Skeletal muscle satellite cell (primary cell): Measurements from ENCODE around the gene EEIG2.

Experiments used
- H3K27me3 ChIP-seq: 2 replicates; pipeline ENCODE4 v1.7.0; 2013; ENCODE audit warnings: low read length; ENCODE audit not compliant: control insufficient read depth, insufficient read depth
- H3K36me3 ChIP-seq: 2 replicates; pipeline ENCODE4 v1.7.0; 2013; ENCODE audit warnings: mild to moderate bottlenecking, control low read depth, low read length; ENCODE audit not compliant: insufficient read depth
- H3K4me1 ChIP-seq: 2 replicates; pipeline ENCODE4 v1.7.0; 2013; ENCODE audit warnings: low read length; ENCODE audit not compliant: control insufficient read depth, insufficient read depth
- H3K4me2 ChIP-seq: 2 replicates; pipeline ENCODE4 v1.7.0; 2013; ENCODE audit warnings: mild to moderate bottlenecking, low read length
- H3K4me3 ChIP-seq: 2 replicates; pipeline ENCODE4 v1.7.0; 2013; ENCODE audit warnings: low read length
- H3K9ac ChIP-seq: 2 replicates; pipeline ENCODE4 v1.7.0; 2013; ENCODE audit warnings: mild to moderate bottlenecking, low read depth, low read length, moderate library complexity
- H3K9me3 ChIP-seq: replicated peaks from 2 replicates; pipeline ENCODE4 v1.7.0; 2013; ENCODE audit warnings: mild to moderate bottlenecking, control low read depth, low read length

EEIG2 gene

DNA sequence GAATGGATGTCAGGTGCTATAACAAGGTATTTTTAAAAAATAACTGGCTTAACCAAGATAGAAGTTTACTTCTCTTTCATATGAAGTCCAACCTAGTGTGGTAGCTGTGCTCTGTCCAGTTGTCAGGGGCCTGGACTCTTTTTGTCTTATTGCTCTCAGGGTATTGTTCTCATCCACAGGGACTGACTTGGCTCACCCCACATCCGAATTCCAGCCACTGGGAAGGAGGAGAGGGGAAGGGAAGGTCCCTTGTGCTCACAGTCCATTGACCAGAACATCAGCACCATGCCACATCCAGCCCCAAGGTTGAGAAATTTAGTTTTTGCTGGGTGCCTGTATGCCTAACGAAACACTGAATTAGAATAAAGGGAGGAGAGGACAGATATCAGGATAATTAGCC lies 8.7 kb downstream of the EEIG2 start:
- Histone ChIP-seq H3K36me3 (no peaks in the 10 kb centered on the region), H3K4me3 (no peak overlapping the region), H3K9ac (no peak overlapping the region), H3K9me3 (no peaks in the 10 kb centered on the region), H3K4me2 (no peak overlapping the region), H3K27me3 (no peaks in the 10 kb centered on the region), H3K4me1 (no peaks in the 10 kb centered on the region)

DNA sequence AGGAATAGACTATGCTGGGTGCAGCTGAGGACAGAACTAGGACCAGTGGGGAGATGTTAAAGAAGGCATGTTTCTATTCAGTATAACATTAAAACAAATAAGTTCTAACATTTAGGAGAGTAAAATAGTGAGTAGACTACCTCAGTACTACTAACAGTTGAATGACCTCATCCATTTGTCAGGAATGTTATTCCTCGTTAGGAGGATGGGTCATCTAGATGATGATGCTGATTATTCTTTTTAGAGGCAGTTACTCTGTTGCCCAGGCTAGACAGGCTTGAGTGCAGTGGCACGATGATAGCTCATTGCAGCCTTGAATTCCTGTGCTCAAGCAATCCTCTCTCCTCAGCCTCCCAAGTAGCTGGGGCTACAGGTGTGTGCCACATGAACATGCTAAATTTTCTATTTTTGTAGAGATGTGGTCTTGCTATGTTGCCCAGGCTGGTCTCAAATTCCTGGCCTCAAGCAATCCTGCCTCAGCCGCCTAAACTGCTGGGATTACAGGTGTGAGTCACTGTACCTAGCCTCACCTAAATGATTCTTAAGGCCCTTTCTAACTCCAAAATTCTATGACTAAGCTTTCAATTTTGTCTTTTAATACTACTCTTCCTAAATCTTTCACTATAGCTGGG lies 9.3 kb downstream of the EEIG2 start:
- no peaks in the 10 kb centered on the region for H3K9me3 ChIP-seq
- no peaks in the 10 kb centered on the region for H3K4me1 ChIP-seq
- no peak overlapping the region for H3K4me3 ChIP-seq
- H3K36me3 ChIP-seq, result no peaks in the 10 kb centered on the region
- H3K4me2 ChIP-seq, result no peak overlapping the region
- H3K27me3 ChIP-seq, result no peaks in the 10 kb centered on the region
- H3K9ac ChIP-seq, result no peak overlapping the region

DNA sequence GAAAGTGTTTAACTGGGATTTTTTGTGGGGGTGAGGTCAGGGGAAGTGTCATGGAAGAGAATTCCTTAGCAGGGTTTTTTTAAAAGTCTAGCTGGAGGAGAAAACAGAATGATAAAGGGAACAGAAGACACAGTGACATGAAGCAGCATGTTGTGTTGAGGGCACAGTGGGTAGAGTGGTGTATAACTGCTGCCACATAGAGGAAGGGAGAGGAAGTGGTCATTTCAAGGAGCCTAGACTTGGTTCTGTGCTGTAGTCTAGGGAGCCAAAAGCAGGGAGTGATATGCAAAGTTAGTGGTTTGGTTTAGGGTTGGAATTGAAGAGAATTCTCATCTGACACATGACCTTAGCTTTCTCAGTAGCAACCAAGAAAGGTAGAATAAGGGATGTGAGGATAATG lies 10.2 kb downstream of the EEIG2 start:
- Histone ChIP-seq H3K36me3 (no peaks in the 10 kb centered on the region), H3K9me3 (no peaks in the 10 kb centered on the region), H3K9ac (no peak overlapping the region), H3K4me2 (no peak overlapping the region), H3K4me1 (peaks cover under 1% of the 10 kb centered on the region), H3K27me3 (no peaks in the 10 kb centered on the region), H3K4me3 (no peak overlapping the region)

DNA sequence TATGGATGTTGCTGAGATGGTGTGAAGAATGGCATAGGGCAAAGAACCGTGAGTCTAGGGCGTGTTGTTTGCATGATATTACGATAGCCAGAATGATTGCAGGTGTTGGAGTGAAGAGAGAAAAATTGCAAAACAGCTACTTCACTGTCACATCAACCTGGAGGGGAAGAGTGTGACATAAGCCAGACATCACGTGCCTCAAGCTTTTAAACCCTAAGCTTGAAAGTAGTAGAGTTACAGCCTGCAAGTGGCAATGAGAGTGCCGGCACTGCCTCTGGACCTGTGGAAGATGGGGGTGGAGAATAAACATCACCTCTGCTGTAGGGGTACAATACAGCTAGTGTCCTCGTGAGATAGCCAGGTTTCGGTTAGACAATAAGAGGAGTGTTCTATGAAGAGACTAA lies 11.1 kb downstream of the EEIG2 start:
- Histone ChIP-seq H3K4me1 (peaks cover 6% of the 10 kb centered on the region), H3K9ac (no peak overlapping the region)

DNA sequence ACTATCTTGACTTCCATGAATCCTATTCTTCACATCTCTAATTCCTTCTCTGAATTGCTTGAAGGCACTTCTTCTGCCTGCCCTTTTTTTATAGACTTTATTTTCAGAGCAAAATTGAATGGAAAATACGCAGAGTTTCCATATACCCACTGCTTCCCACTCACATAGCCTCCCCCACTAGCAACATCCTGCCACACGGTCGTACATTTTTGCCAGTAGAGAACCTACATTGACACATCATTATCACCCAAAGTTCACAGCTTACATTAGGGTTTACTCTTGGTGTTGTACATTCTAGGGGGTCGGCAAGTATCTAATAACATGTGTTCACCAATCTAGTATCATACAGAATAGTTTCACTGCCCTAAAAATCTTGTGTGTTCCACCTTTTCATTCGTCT lies 12.3 kb downstream of the EEIG2 start:
- peaks cover 6% of the 10 kb centered on the region for H3K4me1 ChIP-seq
- H3K9ac ChIP-seq, result no peak overlapping the region
- no peaks in the 10 kb centered on the region for H3K36me3 ChIP-seq

More for the DNA sequence above, 11.1 kb downstream of the EEIG2 start:
- Histone ChIP-seq H3K9me3 (no peaks in the 10 kb centered on the region), H3K4me2 (no peak overlapping the region), H3K27me3 (no peaks in the 10 kb centered on the region), H3K4me3 (no peak overlapping the region), H3K36me3 (no peaks in the 10 kb centered on the region)

DNA sequence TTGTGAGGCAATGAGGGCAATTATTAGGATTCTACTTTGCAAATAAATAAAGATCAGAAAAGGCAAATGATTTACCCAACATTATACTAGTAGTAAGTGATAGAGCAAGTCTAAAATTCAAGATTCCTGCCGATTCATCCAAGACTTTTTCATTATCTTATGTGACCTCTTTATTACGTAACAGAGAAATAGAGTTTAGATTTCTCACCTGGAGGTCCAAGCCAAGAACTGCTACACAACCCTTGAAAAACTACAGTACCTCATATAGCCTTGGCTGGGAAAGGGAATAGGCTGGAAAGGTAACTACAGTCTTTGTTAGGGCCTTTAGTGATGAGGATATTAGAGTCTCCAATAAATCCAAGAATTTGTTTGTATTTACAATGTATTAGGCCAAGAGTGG lies 13.3 kb downstream of the EEIG2 start:
- no peak overlapping the region for H3K4me2 ChIP-seq
- no peak overlapping the region for H3K4me3 ChIP-seq
- no peak overlapping the region for H3K9ac ChIP-seq
- H3K9me3 ChIP-seq, result no peaks in the 10 kb centered on the region
- H3K4me1 ChIP-seq, result peaks cover 6% of the 10 kb centered on the region
- H3K36me3 ChIP-seq, result no peaks in the 10 kb centered on the region
- no peaks in the 10 kb centered on the region for H3K27me3 ChIP-seq

More for the DNA sequence above, 12.3 kb downstream of the EEIG2 start:
- Histone ChIP-seq H3K9me3 (no peaks in the 10 kb centered on the region), H3K4me2 (no peak overlapping the region), H3K4me3 (no peak overlapping the region), H3K27me3 (no peaks in the 10 kb centered on the region)

DNA sequence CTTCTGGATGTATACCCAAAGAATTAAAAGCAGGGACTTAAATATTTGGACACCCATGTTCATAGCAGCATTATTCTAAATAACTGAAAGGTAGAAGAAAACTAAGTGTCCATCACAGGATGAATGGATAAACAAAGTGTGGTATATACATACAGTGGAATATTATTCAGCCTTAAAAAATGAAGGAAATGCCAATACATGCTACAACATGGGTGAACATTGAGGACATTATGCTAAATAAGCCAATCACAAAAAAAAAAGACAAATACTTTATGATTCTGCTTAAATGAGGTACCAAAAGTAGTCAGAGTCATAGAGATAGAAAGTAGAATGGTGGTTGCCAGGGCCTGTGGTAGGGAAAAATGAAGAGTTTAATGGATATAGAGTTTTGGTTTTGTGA lies 14.1 kb downstream of the EEIG2 start:
- no peak overlapping the region for H3K4me3 ChIP-seq
- no peaks in the 10 kb centered on the region for H3K36me3 ChIP-seq
- H3K4me1 ChIP-seq, result peaks cover 6% of the 10 kb centered on the region
- no peak overlapping the region for H3K4me2 ChIP-seq
- no peaks in the 10 kb centered on the region for H3K9me3 ChIP-seq
- H3K27me3 ChIP-seq, result no peaks in the 10 kb centered on the region
- no peak overlapping the region for H3K9ac ChIP-seq

DNA sequence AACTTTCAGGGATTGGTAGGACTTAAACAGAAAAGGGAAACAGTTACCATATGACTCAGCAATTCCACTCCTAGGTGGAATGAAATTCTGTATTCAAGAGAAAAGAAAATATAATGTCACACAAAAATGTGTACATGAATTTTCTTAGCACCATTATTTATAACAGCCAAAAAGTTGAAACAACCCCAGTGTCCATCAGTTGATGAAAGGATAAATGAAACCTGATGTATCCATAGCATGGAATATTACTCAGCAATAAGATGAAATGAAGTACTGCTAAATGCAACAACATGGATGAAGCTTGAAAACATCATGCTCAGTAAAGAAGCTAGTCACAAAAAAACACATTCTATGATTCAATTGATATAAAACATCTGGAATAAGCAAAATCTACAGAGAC lies 15.5 kb downstream of the EEIG2 start:
- Histone ChIP-seq H3K4me2 (no peak overlapping the region), H3K9me3 (no peaks in the 10 kb centered on the region), H3K9ac (no peak overlapping the region), H3K36me3 (no peaks in the 10 kb centered on the region), H3K4me3 (no peak overlapping the region), H3K27me3 (no peaks in the 10 kb centered on the region), H3K4me1 (peaks cover 6% of the 10 kb centered on the region)

DNA sequence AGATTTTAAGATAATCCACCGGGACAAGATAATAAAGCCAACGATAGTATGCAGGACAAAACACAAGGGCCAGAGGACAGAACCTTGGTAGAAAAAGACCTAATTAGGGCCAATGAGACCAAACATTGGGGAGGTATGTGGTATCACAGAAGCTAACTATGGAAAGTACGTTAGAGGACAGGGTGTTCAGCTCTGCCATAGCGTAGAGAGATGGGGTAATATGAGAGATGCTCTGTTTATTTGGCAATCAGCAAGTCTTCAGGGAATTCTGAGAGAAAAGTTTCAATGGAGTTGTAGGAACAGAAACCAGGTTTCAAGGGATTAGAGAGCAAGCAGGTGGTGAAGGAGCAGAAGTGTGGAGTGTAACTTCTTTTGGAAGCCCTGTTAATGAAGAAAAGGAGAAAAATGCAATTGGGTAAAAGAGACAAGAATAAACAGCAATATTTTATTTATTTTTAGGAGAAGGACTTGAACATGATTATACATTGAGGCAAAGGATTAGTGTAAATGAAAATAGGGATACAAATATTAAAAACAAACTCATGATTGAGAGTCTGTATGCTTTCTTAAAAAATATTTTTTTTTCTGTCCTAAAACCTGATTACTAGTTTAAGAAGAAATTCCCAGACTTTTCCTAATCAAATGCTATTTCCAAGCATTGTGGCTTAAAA lies 24.0 kb downstream of the EEIG2 start:
- no peaks in the 10 kb centered on the region for H3K27me3 ChIP-seq
- H3K36me3 ChIP-seq, result no peaks in the 10 kb centered on the region
- H3K9me3 ChIP-seq, result no peaks in the 10 kb centered on the region
- H3K9ac ChIP-seq, result no peak overlapping the region
- no peak overlapping the region for H3K4me3 ChIP-seq
- no peak overlapping the region for H3K4me2 ChIP-seq
- H3K4me1 ChIP-seq, result peaks cover 31% of the 10 kb centered on the region

DNA sequence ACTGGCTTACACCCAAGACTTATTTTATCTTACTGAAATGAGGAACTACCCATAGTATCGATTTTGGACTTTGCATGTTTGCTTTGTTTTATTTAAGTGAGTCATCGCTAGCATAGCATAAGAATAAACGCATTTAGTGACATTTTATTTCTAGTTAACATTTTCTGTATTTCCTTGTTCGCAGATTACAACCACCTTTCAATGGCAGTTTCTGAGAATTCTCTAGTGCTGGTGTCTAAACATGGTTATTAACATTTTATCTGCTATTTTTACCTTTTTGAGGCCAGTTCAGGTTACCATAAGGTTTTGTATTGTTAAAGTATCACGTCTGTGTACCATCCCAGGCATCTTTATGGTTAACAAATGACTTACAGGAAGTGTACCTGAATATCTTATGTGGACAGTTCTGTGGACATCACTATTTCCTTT lies 24.5 kb downstream of the EEIG2 start:
- Histone ChIP-seq H3K4me3 (no peak overlapping the region), H3K9ac (no peak overlapping the region)

DNA sequence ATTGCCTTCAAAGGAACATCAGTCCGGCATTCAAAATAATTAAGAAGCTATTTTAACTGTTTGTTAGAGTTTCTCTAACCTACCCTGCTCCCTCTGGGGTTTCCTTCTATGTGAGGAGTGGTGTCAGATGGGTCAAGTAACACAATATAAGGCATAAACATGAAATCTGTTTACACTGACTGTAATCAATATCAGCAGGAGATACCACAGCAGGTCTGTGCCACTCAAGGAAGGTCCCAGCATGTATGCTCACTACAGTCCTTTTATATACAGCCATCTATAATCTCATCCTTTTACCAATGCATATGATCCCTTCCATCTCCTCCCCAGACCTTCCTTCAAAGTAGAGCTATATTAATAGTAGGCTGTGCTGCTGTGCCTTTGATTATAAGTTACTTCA lies 25.4 kb downstream of the EEIG2 start:
- H3K4me2 ChIP-seq, result no peak overlapping the region
- H3K27me3 ChIP-seq, result no peaks in the 10 kb centered on the region
- peaks cover 36% of the 10 kb centered on the region for H3K4me1 ChIP-seq
- no peaks in the 10 kb centered on the region for H3K36me3 ChIP-seq
- H3K4me3 ChIP-seq, result no peak overlapping the region
- no peaks in the 10 kb centered on the region for H3K9me3 ChIP-seq
- H3K9ac ChIP-seq, result no peak overlapping the region

More for the DNA sequence above, 24.5 kb downstream of the EEIG2 start:
- no peaks in the 10 kb centered on the region for H3K27me3 ChIP-seq
- H3K9me3 ChIP-seq, result no peaks in the 10 kb centered on the region
- H3K4me1 ChIP-seq, result peaks cover 31% of the 10 kb centered on the region
- H3K36me3 ChIP-seq, result no peaks in the 10 kb centered on the region
- H3K4me2 ChIP-seq, result no peak overlapping the region

DNA sequence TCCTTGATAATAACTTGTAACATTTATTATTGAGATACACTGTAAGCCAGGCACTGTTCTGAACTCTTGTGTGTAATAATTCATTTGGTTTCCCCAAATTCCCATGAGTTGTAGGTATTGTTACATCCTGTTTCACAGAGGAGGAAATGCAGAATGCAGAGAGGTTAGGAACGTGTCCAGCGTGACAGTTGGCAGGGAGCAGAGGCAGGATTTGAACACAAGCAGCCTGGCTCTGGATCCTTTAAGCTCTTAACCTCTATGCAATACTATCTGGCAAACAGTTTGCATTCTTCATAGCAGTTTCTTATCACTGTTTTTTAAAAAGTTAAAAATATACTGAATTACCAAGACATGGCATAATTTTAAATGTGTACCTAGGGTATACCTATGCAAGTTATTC lies 30.5 kb downstream of the EEIG2 start:
- peak overlapping the region; percentile 21 for H3K4me3 ChIP-seq
- H3K27me3 ChIP-seq, result no peaks in the 10 kb centered on the region
- H3K4me1 ChIP-seq, result peaks cover 40% of the 10 kb centered on the region
- H3K36me3 ChIP-seq, result no peaks in the 10 kb centered on the region
- no peaks in the 10 kb centered on the region for H3K9me3 ChIP-seq
- H3K9ac ChIP-seq, result peak overlapping the region; percentile 67
- peak overlapping the region; percentile 57 for H3K4me2 ChIP-seq
